Activated CD4-positive, alpha-beta T cell treated with anti-CD3 and anti-CD28 coated beads, Interleukin-2, amount 50 U/mL, for 4 hours (primary cell): ENCODE results near the gene ARHGEF10L.
"Not testable (repeated sequence)": the region's sequence is repeated elsewhere in the genome, so short reads cannot be mapped to it uniquely, and the experiment has no call there.

Experiments
- DNase-seq, 2 experiments: peaks; one replicate each; pipeline ENCODE4 v3.0.0-alpha.2; 2020

Gene ARHGEF10L

GRCh38 chr1:17616731-17617279, 77.3 kb downstream of the ARHGEF10L start:
- DNase-seq: no peak

- DNase-seq: no peak
These were observed 78.5 kb downstream of the ARHGEF10L start for GRCh38 chr1:17617787-17618557.

- no peak for DNase-seq
These were observed 79.2 kb downstream of the ARHGEF10L start for GRCh38 chr1:17618558-17619247.

- DNase-seq: no peak
These were observed 81.0 kb downstream of the ARHGEF10L start for GRCh38 chr1:17620448-17620847.

- DNase-seq: no peak
These were observed 82.2 kb downstream of the ARHGEF10L start for GRCh38 chr1:17621691-17622090.

GRCh38 chr1:17622823-17623222, 83.3 kb downstream of the ARHGEF10L start:
- no peak for DNase-seq

- DNase-seq: no peak
These were observed 85.2 kb downstream of the ARHGEF10L start for GRCh38 chr1:17624611-17625233.

GRCh38 chr1:17627239-17628052, 87.9 kb downstream of the ARHGEF10L start:
- no peak for DNase-seq

GRCh38 chr1:17629046-17629445, 89.5 kb downstream of the ARHGEF10L start:
- not testable (repeated sequence) for DNase-seq

GRCh38 chr1:17629460-17629859, 90.0 kb downstream of the ARHGEF10L start:
- DNase-seq: no peak

GRCh38 chr1:17630048-17630830, 90.7 kb downstream of the ARHGEF10L start:
- DNase-seq: no peak

- DNase-seq: no peak
These were observed 91.5 kb downstream of the ARHGEF10L start for GRCh38 chr1:17630986-17631385.

- DNase-seq: no peak
These were observed 91.9 kb downstream of the ARHGEF10L start for GRCh38 chr1:17631410-17631809.

GRCh38 chr1:17632106-17632505, 92.6 kb downstream of the ARHGEF10L start:
- no peak for DNase-seq

GRCh38 chr1:17632541-17633184, 93.2 kb downstream of the ARHGEF10L start:
- DNase-seq: no peak

GRCh38 chr1:17633654-17634053, 94.2 kb downstream of the ARHGEF10L start:
- no peak for DNase-seq

- DNase-seq: no peak
These were observed 95.8 kb downstream of the ARHGEF10L start for GRCh38 chr1:17635276-17635675.

- no peak for DNase-seq
These were observed 96.3 kb downstream of the ARHGEF10L start for GRCh38 chr1:17635811-17636210.

GRCh38 chr1:17636612-17637011, 97.1 kb downstream of the ARHGEF10L start:
- no peak for DNase-seq

- DNase-seq: no peak
These were observed 97.6 kb downstream of the ARHGEF10L start for GRCh38 chr1:17637055-17637454.

- DNase-seq: no peak
These were observed 100.3 kb downstream of the ARHGEF10L start for GRCh38 chr1:17639703-17640340.
